Right lobe of liver (tissue), 4 donors: Measurements from ENCODE around the gene NEGR1.

Experiments used
- CTCF ChIP-seq, 4 donors: fragments of 200-600 bp in 3 of 4; fragments of 450-650 bp in 1 of 4; IDR thresholded peaks; one replicate each; pipeline versions ENCODE4 v1.5.1 to v1.8.0; 2016 to 2022; ENCODE audit warnings: antibody characterized with exemption in 4 of 4, mild to moderate bottlenecking in 2 of 4
- POLR2A ChIP-seq: fragments of 450-650 bp; IDR thresholded peaks from one replicate; pipeline ENCODE4 v1.6.1; 2017; ENCODE audit warnings: antibody characterized with exemption, mild to moderate bottlenecking
- donor health status: DM: no; HTN: no; CAD: no.
- donor health status: DM: no; HTN: no; CAD: no.
- donor health status: DM: no; HTN: yes; CAD: no.

- TF ChIP-seq CTCF (IDR thresholded peaks at IDR 0.05) (no peak), POLR2A (no peak)
Observed at GRCh38 chr1:71488555-71489252, 793.6 kb downstream of the NEGR1 start.
